GM19193 (cell line): ENCODE data around the gene ZNF561.

Experiments used
- POLR2A ChIP-seq: IDR thresholded peaks from 4 replicates; pipeline ENCODE4 v1.6.1; 2011; ENCODE audit not compliant: insufficient read depth, insufficient read length; ENCODE audit errors: extremely low read depth

ZNF561 gene

DNA sequence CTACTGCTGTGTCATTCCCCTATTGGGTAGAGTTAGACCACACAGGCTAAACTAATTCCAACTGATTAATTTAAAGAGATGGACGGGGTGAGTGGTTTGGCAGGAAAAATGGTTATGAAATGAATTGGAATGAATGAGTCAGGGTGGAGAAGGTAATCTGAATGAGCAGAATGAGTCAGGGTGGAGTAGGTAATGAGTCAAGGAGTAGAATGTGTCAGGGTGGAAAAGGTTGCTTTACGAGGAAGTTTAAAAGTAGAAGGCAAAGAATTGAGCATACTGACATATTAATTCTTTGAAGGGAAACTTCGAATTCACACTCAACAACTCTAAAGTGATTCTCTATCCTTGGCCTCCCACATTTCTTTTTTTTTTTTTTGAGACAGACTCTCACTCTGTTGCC, 24.0 kb downstream of the ZNF561 start:
- TF ChIP-seq POLR2A: no peak

DNA sequence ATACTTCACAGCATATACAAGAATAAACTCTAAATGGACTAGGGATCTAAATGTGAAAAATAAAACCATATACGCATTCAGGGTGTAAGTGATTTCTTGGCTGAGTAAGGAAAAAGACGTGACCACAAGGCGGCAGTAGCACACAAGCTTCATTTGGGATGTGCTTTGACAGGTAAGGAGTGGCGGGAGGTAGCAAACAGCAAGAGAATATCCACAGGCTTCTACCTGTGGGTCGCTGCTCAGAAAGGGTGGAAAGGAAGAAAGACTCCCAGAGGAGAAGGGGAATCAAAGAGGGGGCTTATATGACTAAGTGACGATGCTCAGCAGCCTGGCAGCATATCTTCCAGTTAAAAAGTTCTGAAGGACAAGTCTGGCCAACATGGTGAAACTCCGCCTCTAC, 34.3 kb downstream of the ZNF561 start:
- no peak for TF ChIP-seq POLR2A

DNA sequence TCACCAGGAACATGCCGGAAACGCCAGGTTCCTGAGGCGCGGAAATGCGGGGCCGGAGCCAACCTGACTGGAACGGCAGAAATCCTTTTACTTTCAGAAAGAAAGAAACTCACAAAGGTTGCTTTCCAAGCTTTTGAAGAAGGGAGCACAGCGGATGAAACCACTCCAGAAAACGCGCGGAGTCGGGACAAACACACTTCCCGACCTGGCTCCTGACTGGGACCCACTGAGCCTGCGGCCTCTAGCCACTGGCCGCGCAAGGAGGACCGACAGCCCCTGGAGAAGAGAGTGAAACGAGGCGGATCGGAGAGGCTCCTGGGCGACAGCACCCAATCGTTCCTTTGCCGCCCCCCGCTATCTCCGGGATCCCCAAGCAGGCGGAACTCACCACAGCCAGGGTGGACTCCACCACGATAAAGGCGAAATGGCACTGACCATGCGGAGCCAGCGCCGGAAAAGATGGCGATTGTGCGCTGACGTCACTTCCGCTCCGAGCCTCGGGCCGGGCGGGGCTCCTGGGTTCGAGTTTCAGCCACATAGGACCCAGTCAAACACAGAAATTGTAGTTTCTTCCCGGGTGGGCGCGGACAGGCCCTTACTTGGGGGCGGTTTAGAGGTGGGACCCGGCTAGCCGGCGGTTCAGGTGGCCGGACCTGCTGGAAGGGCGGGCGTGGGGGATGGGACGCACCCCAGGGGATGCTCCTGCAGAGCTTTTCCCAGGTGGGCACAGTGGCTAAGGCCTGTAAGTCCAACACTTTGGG, 36.8 kb downstream of the ZNF561 start, which contains the start of gene ZNF121:
ZNF121 (minus strand) TSS at position 432 of the 761 bp plus-strand sequence. CDS start 16,407 bp downstream, outside the sequence.
- peak; percentile 92 for TF ChIP-seq POLR2A

DNA sequence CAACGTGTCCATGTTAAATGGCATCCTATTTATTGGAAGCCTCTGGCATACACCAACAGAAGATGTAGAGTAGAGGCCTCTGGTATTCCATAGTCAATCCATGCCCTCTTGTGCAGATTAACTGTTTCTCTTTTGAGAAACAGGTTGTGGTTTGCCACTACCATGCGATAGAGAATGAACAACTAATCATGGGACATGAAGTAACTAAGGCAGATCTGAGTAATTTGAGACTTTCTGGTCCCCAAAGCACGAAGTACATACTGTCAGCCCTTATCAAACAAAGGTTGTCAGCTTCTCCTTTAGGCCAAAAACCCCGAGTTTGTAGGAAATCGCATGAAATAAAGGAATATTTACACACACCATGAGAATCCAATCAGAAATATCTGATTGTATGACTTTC, 40.3 kb downstream of the ZNF561 start:
- no peak for TF ChIP-seq POLR2A

DNA sequence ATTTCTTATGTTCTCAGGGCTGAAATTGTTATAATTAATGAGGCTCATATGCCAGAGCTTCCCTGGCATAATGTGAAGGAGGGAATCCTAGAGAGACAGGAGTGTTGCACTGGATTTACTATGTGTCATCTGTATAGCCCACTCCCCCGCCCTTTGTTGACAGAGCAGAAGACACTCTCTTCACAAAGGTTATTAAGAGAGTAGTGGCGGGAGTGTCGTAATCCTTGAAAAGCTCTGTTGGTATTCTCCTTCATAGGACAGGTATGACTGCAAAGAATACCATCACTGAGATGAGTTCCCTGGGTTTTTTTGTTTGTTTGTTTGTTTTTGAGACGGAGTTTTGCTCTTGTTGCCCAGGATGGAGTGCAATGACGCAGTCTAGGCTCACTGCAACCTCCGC, 50.8 kb downstream of the ZNF561 start:
- no peak for TF ChIP-seq POLR2A

DNA sequence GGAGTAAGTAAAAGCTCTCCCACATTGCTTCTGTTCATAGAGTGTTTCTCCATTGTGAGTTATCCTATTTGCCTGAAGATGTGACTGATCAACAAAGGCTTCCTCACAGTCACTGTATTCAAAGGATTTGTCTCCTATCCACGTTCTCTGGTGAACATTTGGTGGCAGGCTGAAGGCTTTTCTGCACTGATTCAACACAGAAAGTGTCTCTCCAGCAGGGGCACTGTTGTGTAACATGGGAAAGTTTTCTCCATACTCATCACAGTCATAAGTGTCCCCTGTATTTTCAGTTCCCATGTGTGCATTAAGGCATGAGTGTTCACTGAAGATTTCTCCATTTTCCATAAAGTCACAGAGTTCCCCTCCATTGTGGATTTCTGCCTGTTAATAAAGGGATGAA, 54.3 kb downstream of the ZNF561 start:
- no peak for TF ChIP-seq POLR2A

DNA sequence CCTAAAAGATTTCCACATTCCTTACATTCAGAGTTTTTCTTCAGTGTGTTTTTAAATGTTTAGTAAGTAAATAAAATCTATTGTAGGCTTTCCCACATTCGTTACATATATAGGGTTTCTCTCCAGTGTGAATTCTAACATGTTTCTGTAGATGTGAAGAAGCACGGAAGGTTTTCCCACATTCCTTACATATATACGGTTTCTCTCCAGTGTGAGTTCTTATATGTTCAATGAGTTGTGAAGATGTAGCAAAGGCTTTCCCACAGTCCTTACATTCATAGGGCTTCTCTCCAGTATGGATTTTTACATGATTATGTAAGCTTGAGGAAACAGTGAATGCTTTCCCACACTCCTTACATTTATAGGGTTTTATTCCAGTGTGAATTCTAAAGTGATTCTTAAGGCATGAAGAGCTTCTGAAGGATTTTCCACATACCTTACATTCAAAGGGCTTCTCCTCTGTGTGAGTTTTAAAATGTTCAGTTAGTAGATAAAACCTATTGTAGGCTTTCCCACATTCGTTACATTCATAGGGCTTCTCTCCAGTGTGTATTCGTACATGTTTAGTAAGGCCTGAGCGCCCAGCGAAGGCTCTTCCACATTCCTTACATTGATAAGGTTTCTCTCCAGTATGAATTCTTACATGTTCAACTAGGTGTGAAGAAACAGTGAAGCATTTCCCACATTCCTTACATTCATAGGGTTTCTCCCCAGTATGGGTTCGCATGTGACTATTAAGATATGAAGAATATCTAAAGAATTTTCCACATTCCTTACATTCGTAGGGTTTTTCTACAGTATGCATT, 54.9 kb downstream of the ZNF561 start:
- no peak for TF ChIP-seq POLR2A
